Endothelial cell of umbilical vein (primary cell): ENCODE data around the gene ZDHHC14.

ENCODE experiments used
- EZH2 ChIP-seq: IDR thresholded peaks from 2 replicates; pipeline ENCODE4 v1.6.1; 2012; ENCODE audit warnings: borderline replicate concordance, low read depth, mild to moderate bottlenecking, moderate library complexity, low read length, inconsistent platforms; ENCODE audit not compliant: severe bottlenecking
- GATA2 ChIP-seq: IDR thresholded peaks from 2 replicates; pipeline ENCODE4 v1.7.0; 2011; ENCODE audit warnings: low read depth, mild to moderate bottlenecking, moderate library complexity, mixed read lengths, low read length; ENCODE audit not compliant: insufficient read length, insufficient read depth
- MAX ChIP-seq: IDR thresholded peaks from 2 replicates; pipeline ENCODE4 v1.6.1; 2011; ENCODE audit not compliant: insufficient read depth, insufficient read length
- MYC ChIP-seq: IDR thresholded peaks from one replicate; pipeline ENCODE4 v1.6.1; 2011; ENCODE audit warnings: mild to moderate bottlenecking, low read depth, low read length
- POLR2A ChIP-seq: IDR thresholded peaks from 2 replicates; pipeline ENCODE4 v1.6.1; 2012; ENCODE audit warnings: low read depth, mild to moderate bottlenecking, control low read depth, low read length
- POLR2AphosphoS5 ChIP-seq: IDR thresholded peaks from 2 replicates; pipeline ENCODE4 v1.6.1; 2012; ENCODE audit warnings: low read depth, mild to moderate bottlenecking, control low read depth, low read length, moderate library complexity; ENCODE audit not compliant: insufficient read depth
- TF ChIP-seq, protein P1 (sequence below), 2 donors: IDR thresholded peaks; 1 replicate in 1 of 2; 2 replicates in 1 of 2; pipeline ENCODE4 v1.5.1; 2011; ENCODE audit warnings: low read length in 2 of 2, mild to moderate bottlenecking in 2 of 2, moderate library complexity in 2 of 2, control low read depth in 1 of 2, inconsistent platforms in 1 of 2, low read depth in 1 of 2; ENCODE audit not compliant: insufficient read depth in 1 of 2; ENCODE audit errors: extremely low read depth in 1 of 2

GRCh38 chr6:157604816-157605215 lies 223.8 kb downstream of the ZDHHC14 start:
- no peak for TF ChIP-seq MAX
- TF ChIP-seq POLR2AphosphoS5: no peak
- TF ChIP-seq EZH2: no peak
- TF ChIP-seq, protein P1, sequence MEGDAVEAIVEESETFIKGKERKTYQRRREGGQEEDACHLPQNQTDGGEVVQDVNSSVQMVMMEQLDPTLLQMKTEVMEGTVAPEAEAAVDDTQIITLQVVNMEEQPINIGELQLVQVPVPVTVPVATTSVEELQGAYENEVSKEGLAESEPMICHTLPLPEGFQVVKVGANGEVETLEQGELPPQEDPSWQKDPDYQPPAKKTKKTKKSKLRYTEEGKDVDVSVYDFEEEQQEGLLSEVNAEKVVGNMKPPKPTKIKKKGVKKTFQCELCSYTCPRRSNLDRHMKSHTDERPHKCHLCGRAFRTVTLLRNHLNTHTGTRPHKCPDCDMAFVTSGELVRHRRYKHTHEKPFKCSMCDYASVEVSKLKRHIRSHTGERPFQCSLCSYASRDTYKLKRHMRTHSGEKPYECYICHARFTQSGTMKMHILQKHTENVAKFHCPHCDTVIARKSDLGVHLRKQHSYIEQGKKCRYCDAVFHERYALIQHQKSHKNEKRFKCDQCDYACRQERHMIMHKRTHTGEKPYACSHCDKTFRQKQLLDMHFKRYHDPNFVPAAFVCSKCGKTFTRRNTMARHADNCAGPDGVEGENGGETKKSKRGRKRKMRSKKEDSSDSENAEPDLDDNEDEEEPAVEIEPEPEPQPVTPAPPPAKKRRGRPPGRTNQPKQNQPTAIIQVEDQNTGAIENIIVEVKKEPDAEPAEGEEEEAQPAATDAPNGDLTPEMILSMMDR (IDR thresholded peaks at IDR 0.05; ENCODE audit: extremely low read depth in 1 of 2, insufficient read depth in 1 of 2, low read depth in 1 of 2, low read length in 2 of 2): no peak
- TF ChIP-seq POLR2A: no peak
- TF ChIP-seq MYC: no peak
- TF ChIP-seq GATA2: no peak
